Stimulated activated CD8-positive, alpha-beta memory T cell treated with anti-CD3 and anti-CD28 coated beads, Interleukin-12 subunit alpha, Interleukin-12 subunit beta, amount 100 ng/mL, for 4 hours (primary cell): ENCODE measurements around the gene KDM6B.

Experiments used
- DNase-seq: peaks from one replicate; pipeline ENCODE4 v3.0.0-alpha.2; 2020; ENCODE audit warnings: low read depth

Gene KDM6B

DNA sequence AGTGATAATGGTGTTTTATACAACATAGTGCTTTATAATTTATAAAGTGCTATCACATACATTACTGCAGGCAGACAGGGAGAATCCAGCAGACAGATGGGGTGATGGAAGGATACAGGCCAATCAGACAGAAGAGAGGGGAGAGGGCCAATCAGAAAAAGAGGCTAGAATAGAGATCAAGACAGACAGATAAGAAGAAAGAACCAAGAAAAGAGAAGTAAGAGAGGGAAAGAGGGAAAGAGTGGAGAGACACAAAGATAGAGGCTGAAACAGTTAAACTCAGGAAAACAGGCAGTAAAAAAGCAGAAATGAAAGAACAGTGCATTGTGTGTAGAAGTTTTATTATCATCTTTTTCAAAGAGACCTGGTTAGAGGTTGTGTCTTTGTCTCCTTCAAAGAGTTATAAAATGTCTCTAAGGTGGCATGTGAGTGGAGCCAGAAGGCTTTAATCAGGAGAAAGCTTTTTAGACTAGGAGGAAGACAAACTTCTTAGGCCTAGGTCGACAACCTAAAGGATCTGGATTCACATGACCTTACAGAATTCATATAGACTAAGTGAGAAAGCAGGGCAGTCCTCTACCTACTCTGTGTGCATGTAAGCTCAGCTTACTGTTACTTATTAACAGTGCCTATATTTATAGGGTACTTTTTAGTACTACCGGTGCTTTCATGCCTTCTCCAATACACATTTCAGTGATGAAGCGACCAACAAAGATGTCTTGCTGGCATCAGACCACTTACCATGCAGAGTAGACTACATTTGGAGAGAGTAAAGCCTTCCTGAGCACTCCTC is 46.3 kb downstream of the KDM6B start:
- no peak for DNase-seq

DNA sequence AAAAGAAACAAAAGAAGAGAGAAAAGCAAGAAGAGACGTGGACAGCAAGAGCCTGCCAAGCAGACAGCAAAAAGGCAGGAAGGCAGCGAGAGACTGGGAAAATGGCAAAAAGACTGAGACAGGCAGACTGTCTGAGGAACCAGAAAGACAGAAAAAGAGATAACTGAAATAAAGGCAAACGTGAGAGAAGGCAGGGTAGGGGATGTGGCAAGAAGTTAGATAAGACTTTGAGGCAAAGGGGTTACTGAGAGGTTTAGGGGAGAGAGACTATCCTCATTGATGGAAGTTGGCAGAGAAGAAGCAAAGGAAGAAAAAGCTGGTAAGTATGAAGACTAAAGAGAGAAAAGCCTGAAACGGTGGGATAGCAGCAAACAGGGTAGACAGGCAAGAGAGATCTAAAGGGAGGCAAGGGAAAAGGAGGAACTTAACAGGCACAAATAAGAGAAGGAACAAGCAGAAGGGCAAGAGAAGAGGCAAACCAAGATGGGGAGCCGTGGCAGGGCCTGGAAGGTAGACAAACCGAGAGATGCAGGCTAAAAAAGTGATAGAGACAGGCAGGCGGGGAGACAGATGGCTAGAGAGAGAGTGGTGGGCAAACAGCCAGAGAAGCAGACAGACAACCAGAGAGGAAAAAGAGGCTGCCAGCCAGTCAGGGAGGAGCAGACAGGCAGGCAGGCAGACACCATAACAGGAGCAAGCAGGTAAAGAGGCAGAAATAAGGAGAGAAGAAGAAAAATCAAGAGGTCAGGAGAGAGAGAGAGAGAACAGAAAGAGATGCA is 47.4 kb downstream of the KDM6B start:
- no peak for DNase-seq

DNA sequence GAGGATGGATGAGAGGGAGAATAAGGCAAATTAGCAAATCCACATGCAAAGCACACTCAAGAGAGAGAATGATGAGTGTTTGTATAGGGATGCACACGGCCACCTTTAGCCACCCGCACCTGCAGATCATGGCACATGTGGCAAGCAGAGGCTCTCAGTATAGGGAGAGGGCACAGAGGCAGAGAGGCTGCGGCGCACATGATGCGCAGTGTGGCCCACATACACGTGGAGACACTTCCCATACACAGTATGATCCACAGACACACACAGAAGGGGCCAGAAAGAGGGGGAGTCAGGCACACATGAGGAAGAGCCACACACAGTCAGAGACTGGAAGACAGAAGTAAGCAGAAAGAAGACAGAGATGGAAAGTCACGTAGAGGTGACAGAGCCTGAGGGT is 48.1 kb downstream of the KDM6B start:
- DNase-seq, result no peak

DNA sequence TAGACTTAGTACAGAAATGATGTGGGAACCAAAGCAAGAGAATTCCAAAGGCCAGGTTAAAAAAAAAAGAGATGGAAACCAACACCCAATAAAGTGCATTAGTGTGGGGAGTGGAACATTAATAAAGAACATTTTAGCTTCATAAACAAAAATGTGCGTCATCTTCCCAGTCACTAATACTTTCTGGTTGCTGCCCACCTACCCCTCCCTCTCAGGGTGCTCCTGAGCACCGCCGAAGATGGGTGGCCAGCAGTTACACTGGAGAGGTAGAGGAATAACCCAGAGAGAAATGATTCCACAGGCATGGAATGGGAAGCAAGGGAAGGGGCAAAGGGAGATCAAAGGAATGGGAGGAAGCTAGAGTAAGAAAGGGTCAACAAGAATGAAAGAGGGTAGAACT is 48.6 kb downstream of the KDM6B start:
- no peak for DNase-seq
